ENCODE measurements around the gene RABGGTA.

The RABGGTA gene

GRCh38 chr14:24255931-24256711, 15.3 kb downstream of the RABGGTA start:
- no peak for DNase-seq (ENCODE audit: extremely low read depth, low read depth)
- no peak overlapping the region for H3K4me3 ChIP-seq (replicated peaks; ENCODE audit: low read depth, low read length)
- TF ChIP-seq CTCF (IDR thresholded peaks at IDR 0.05; ENCODE audit: low read depth, low read length, missing control alignments), result no peak

- H3K4me3 ChIP-seq (replicated peaks; ENCODE audit: low read depth, low read length), result no peak overlapping the region
- TF ChIP-seq CTCF (IDR thresholded peaks at IDR 0.05; ENCODE audit: low read depth, low read length, missing control alignments), result no peak
- no peak for DNase-seq (ENCODE audit: extremely low read depth, low read depth)
Observed at GRCh38 chr14:24255438-24255837, 16.0 kb downstream of the RABGGTA start.

- TF ChIP-seq CTCF (IDR thresholded peaks at IDR 0.05; ENCODE audit: low read depth, low read length, missing control alignments), result no peak
- no peak for DNase-seq (ENCODE audit: extremely low read depth, low read depth)
- H3K4me3 ChIP-seq (replicated peaks; ENCODE audit: low read depth, low read length), result no peak overlapping the region
Observed at GRCh38 chr14:24254630-24255392, 16.6 kb downstream of the RABGGTA start.

DNA sequence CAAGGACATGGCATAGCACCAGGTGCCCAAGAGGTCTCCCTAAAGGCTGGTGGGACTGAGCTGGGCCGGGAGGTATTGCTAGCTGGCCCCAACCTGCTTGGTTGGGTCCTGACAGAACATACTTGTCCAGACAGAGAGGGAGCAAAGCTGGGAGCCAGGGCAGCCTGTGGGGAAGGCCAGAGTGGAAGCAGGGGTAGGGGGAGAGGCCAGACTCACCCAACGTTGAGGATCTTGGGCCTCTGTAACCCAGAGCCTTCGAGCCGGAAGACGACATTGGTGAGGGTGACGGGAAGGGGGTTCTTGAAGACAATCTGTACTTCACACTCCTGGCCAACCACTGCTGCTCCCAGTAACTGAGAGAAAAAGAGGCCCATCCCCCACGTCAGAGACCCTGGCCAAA, 17.5 kb downstream of the RABGGTA start:
- no peak for TF ChIP-seq CTCF (IDR thresholded peaks at IDR 0.05; ENCODE audit: low read depth, low read length, missing control alignments)

GRCh38 chr14:24252289-24253124, 18.9 kb downstream of the RABGGTA start:
- H3K4me3 ChIP-seq (replicated peaks; ENCODE audit: low read depth, low read length), result no peak overlapping the region
- no peak for DNase-seq (ENCODE audit: extremely low read depth, low read depth)
- TF ChIP-seq CTCF (IDR thresholded peaks at IDR 0.05; ENCODE audit: low read depth, low read length, missing control alignments), result no peak

More for the DNA sequence above, 17.5 kb downstream of the RABGGTA start:
- DNase-seq (ENCODE audit: extremely low read depth, low read depth), result no peak
- H3K4me3 ChIP-seq (replicated peaks; ENCODE audit: low read depth, low read length), result no peak overlapping the region

- no peak for TF ChIP-seq CTCF (IDR thresholded peaks at IDR 0.05; ENCODE audit: low read depth, low read length, missing control alignments)
- no peak overlapping the region for H3K4me3 ChIP-seq (replicated peaks; ENCODE audit: low read depth, low read length)
- no peak for DNase-seq (ENCODE audit: extremely low read depth, low read depth)
Observed at GRCh38 chr14:24251880-24252288, 19.5 kb downstream of the RABGGTA start.
